HepG2 (cell line): ENCODE data around the gene FAM110D. TPM values are rescaled to one million over a fixed set of nuclear protein-coding genes. Genes with fewer than 3 reads are reported as not detected.

ENCODE experiments used
- HHEX ChIP-seq: IDR thresholded peaks from 2 replicates; pipeline ENCODE4 v1.6.1; 2016; ENCODE audit warnings: control low read depth
- HMGA1 ChIP-seq: sonication (generic); formaldehyde crosslinking; conservative IDR thresholded peaks from 2 replicates; pipeline ENCODE4 v1.4.0; 2020; ENCODE audit warnings: missing genetic modification reagents
- IKZF4 ChIP-seq: sonication (generic); formaldehyde crosslinking; IDR thresholded peaks from 2 replicates; pipeline ENCODE4 v1.5.1; 2020; ENCODE audit warnings: borderline replicate concordance, mild to moderate bottlenecking, low read depth, missing genetic modification reagents; ENCODE audit errors: not compliant biosample characterization
- KDM6A ChIP-seq: IDR thresholded peaks from 2 replicates; pipeline ENCODE4 v1.6.1; 2016; ENCODE audit warnings: low read depth
- MTF1 ChIP-seq: sonication (generic); formaldehyde crosslinking; IDR thresholded peaks from 2 replicates; pipeline ENCODE4 v1.5.0; 2020; ENCODE audit warnings: missing genetic modification reagents
- ZBTB7B ChIP-seq: sonication (generic); formaldehyde crosslinking; IDR thresholded peaks from 2 replicates; pipeline ENCODE4 v1.4.0; 2020; ENCODE audit warnings: missing genetic modification reagents
- ZFY ChIP-seq: sonication (generic); formaldehyde crosslinking; IDR thresholded peaks from 2 replicates; pipeline ENCODE4 v1.4.0; 2020; ENCODE audit warnings: missing genetic modification reagents
- ZNF121 ChIP-seq: sonication (generic); formaldehyde crosslinking; IDR thresholded peaks from 2 replicates; pipeline ENCODE4 v1.5.0; 2020; ENCODE audit warnings: mild to moderate bottlenecking, missing genetic modification reagents
- ZNF570 ChIP-seq: sonication (generic); formaldehyde crosslinking; IDR thresholded peaks from 2 replicates; pipeline ENCODE4 v1.4.0; 2020; ENCODE audit warnings: mild to moderate bottlenecking, missing genetic modification reagents, borderline replicate concordance
- ZNF678 ChIP-seq: sonication (generic); formaldehyde crosslinking; IDR thresholded peaks from 2 replicates; pipeline ENCODE4 v1.4.0; 2020; ENCODE audit warnings: mild to moderate bottlenecking, missing genetic modification reagents
- polyA plus RNA-seq, 8 experiments: library from polyadenylated mRNA; depleted of rRNA in 3 of 8; stranded (reverse) in 7 of 8; unstranded in 1 of 8; fragments of >200 nt; fragmentation: Illumina TruSeq in 4 of 8; extraction: Trizol in 4 of 8; gene quantifications; 2 replicates each; pipeline versions ENCODE4 v1.2.1 to v1.2.3, GENCODE V29; 2011 to 2016; ENCODE audit warnings: low read depth in 4 of 8, missing spikeins in 1 of 8, mixed read lengths in 1 of 8; ENCODE audit not compliant: insufficient read depth in 1 of 8
- total RNA-seq, 5 experiments: library from RNA; depleted of rRNA; stranded (reverse); fragments of >200 nt; fragmentation: Illumina TruSeq; extraction: Trizol; gene quantifications; 2 replicates each; pipeline ENCODE4 v1.2.3, GENCODE V29; 2016; ENCODE audit warnings: low read depth in 1 of 5
- TF ChIP-seq, protein P1 (sequence below): sonication (generic); formaldehyde crosslinking; IDR thresholded peaks from 2 replicates; pipeline ENCODE4 v1.4.0; 2020; ENCODE audit warnings: missing genetic modification reagents
- TF ChIP-seq, protein P2 (sequence below): sonication (generic); formaldehyde crosslinking; IDR thresholded peaks from 2 replicates; pipeline ENCODE4 v1.5.0; 2020; ENCODE audit warnings: mild to moderate bottlenecking, missing genetic modification reagents, borderline replicate concordance
- TF ChIP-seq, protein P3 (sequence below): sonication (generic); formaldehyde crosslinking; IDR thresholded peaks from 2 replicates; pipeline ENCODE4; 2020; ENCODE audit warnings: missing genetic modification reagents, mild to moderate bottlenecking, borderline replicate concordance
- TF ChIP-seq, protein P4 (sequence below): sonication (generic); formaldehyde crosslinking; IDR thresholded peaks from 2 replicates; pipeline ENCODE4 v1.9.0; 2021; ENCODE audit warnings: missing genetic modification reagents, borderline replicate concordance
- TF ChIP-seq, protein P5 (sequence below): sonication (generic); formaldehyde crosslinking; conservative IDR thresholded peaks from 2 replicates; pipeline ENCODE4 v1.4.0; 2020; ENCODE audit warnings: missing genetic modification reagents

Gene FAM110D
- total and polyA plus RNA-seq, 2 of the 13 experiments (the other 11 are each of a cell fraction or from before 2014, with no cell fraction given) = not detected

DNA sequence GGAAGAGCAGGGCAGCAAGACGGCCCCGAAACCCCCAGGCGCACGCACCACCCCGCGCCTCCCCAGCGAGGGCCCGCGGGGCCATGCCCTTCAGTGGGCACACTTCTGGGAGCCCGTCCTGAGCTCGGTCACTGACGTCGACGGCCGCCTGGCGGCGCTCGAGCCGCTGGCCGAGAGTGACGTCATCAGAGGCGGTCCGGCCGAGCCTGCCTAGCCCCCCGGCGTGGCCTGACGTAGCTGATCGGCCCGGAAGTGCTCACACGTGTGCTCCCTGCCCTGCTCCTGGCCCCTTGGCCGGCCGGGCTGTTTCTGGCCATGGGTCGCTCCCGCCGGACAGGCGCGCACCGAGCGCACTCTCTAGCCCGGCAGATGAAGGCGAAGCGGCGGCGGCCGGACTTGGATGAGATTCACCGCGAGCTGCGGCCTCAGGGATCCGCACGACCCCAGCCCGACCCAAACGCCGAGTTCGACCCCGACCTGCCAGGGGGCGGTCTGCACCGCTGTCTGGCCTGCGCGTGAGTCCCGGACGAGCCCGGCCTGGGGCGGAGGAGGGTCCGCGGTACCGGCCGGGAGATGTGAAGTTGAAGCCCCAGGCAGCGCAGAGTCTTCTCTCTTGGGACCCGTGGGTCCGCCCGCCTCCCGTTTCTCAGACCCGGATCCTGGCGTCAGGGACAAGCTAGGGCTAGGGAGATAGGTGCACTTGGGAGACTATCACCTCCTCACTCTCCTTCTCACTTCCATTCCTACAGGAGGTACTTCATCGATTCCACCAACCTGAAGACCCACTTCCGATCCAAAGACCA, 11.0 kb downstream of the FAM110D start, which contains the start of gene ZNF593 (continued):
- TF ChIP-seq, protein P1, sequence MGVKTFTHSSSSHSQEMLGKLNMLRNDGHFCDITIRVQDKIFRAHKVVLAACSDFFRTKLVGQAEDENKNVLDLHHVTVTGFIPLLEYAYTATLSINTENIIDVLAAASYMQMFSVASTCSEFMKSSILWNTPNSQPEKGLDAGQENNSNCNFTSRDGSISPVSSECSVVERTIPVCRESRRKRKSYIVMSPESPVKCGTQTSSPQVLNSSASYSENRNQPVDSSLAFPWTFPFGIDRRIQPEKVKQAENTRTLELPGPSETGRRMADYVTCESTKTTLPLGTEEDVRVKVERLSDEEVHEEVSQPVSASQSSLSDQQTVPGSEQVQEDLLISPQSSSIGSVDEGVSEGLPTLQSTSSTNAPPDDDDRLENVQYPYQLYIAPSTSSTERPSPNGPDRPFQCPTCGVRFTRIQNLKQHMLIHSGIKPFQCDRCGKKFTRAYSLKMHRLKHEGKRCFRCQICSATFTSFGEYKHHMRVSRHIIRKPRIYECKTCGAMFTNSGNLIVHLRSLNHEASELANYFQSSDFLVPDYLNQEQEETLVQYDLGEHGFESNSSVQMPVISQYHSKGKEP (CRISPR knock-in tag) = no peak; the same call in 1 of the 2 replicates
- TF ChIP-seq ZFY (CRISPR knock-in tag) = peak; percentile 94
- TF ChIP-seq KDM6A = no peak
- no peak for TF ChIP-seq HMGA1 (CRISPR knock-in tag)
- TF ChIP-seq HHEX (CRISPR knock-in tag) = no peak
- TF ChIP-seq IKZF4 (CRISPR knock-in tag) = peak; percentile 91
- TF ChIP-seq, protein P2, sequence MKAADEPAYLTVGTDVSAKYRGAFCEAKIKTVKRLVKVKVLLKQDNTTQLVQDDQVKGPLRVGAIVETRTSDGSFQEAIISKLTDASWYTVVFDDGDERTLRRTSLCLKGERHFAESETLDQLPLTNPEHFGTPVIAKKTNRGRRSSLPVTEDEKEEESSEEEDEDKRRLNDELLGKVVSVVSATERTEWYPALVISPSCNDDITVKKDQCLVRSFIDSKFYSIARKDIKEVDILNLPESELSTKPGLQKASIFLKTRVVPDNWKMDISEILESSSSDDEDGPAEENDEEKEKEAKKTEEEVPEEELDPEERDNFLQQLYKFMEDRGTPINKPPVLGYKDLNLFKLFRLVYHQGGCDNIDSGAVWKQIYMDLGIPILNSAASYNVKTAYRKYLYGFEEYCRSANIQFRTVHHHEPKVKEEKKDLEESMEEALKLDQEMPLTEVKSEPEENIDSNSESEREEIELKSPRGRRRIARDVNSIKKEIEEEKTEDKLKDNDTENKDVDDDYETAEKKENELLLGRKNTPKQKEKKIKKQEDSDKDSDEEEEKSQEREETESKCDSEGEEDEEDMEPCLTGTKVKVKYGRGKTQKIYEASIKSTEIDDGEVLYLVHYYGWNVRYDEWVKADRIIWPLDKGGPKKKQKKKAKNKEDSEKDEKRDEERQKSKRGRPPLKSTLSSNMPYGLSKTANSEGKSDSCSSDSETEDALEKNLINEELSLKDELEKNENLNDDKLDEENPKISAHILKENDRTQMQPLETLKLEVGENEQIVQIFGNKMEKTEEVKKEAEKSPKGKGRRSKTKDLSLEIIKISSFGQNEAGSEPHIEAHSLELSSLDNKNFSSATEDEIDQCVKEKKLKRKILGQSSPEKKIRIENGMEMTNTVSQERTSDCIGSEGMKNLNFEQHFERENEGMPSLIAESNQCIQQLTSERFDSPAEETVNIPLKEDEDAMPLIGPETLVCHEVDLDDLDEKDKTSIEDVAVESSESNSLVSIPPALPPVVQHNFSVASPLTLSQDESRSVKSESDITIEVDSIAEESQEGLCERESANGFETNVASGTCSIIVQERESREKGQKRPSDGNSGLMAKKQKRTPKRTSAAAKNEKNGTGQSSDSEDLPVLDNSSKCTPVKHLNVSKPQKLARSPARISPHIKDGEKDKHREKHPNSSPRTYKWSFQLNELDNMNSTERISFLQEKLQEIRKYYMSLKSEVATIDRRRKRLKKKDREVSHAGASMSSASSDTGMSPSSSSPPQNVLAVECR (CRISPR knock-in tag) = peak; percentile 99
- TF ChIP-seq, protein P3, sequence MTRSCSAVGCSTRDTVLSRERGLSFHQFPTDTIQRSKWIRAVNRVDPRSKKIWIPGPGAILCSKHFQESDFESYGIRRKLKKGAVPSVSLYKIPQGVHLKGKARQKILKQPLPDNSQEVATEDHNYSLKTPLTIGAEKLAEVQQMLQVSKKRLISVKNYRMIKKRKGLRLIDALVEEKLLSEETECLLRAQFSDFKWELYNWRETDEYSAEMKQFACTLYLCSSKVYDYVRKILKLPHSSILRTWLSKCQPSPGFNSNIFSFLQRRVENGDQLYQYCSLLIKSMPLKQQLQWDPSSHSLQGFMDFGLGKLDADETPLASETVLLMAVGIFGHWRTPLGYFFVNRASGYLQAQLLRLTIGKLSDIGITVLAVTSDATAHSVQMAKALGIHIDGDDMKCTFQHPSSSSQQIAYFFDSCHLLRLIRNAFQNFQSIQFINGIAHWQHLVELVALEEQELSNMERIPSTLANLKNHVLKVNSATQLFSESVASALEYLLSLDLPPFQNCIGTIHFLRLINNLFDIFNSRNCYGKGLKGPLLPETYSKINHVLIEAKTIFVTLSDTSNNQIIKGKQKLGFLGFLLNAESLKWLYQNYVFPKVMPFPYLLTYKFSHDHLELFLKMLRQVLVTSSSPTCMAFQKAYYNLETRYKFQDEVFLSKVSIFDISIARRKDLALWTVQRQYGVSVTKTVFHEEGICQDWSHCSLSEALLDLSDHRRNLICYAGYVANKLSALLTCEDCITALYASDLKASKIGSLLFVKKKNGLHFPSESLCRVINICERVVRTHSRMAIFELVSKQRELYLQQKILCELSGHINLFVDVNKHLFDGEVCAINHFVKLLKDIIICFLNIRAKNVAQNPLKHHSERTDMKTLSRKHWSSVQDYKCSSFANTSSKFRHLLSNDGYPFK = peak; percentile 87
- TF ChIP-seq ZBTB7B (CRISPR knock-in tag) = peak; percentile 93
- TF ChIP-seq, protein P4, sequence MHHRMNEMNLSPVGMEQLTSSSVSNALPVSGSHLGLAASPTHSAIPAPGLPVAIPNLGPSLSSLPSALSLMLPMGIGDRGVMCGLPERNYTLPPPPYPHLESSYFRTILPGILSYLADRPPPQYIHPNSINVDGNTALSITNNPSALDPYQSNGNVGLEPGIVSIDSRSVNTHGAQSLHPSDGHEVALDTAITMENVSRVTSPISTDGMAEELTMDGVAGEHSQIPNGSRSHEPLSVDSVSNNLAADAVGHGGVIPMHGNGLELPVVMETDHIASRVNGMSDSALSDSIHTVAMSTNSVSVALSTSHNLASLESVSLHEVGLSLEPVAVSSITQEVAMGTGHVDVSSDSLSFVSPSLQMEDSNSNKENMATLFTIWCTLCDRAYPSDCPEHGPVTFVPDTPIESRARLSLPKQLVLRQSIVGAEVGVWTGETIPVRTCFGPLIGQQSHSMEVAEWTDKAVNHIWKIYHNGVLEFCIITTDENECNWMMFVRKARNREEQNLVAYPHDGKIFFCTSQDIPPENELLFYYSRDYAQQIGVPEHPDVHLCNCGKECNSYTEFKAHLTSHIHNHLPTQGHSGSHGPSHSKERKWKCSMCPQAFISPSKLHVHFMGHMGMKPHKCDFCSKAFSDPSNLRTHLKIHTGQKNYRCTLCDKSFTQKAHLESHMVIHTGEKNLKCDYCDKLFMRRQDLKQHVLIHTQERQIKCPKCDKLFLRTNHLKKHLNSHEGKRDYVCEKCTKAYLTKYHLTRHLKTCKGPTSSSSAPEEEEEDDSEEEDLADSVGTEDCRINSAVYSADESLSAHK = no peak
- no peak for TF ChIP-seq ZNF678 (CRISPR knock-in tag)
- TF ChIP-seq ZNF570 = no peak
- TF ChIP-seq, protein P5, sequence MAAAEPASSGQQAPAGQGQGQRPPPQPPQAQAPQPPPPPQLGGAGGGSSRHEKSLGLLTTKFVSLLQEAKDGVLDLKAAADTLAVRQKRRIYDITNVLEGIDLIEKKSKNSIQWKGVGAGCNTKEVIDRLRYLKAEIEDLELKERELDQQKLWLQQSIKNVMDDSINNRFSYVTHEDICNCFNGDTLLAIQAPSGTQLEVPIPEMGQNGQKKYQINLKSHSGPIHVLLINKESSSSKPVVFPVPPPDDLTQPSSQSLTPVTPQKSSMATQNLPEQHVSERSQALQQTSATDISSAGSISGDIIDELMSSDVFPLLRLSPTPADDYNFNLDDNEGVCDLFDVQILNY = no peak
- no peak for TF ChIP-seq ZNF121 (CRISPR knock-in tag)
- TF ChIP-seq MTF1 = 0 out of 2 replicates have a peak, but pooled peaks have one; percentile 36
